ENCODE measurements around the gene VAV1. TPM values are rescaled to one million over a fixed set of nuclear protein-coding genes. Genes with fewer than 3 reads are reported as not detected.
A peak's percentile ranks its signal among the peaks of the same experiment; 100 is the strongest.

Gene VAV1
- total and polyA plus RNA-seq, 2 of the 13 experiments (the other 11 are each of a cell fraction or from before 2014, with no cell fraction given): not detected

- TF ChIP-seq ZNF800 (CRISPR knock-in tag; IDR thresholded peaks at IDR 0.05) (no peak), ZEB1 (IDR thresholded peaks at IDR 0.05; ENCODE audit: insufficient replicate concordance, low read depth) (no peak), ZNF138 (CRISPR knock-in tag; IDR thresholded peaks at IDR 0.05; ENCODE audit: low read depth) (no peak), ZBTB7A (CRISPR knock-in tag; IDR thresholded peaks at IDR 0.05) (no peak), MTF2 (CRISPR knock-in tag; IDR thresholded peaks at IDR 0.05; ENCODE audit: borderline replicate concordance) (no peak), ZNF670 (CRISPR knock-in tag; IDR thresholded peaks at IDR 0.05; ENCODE audit: borderline replicate concordance) (no peak), FOXM1 (CRISPR knock-in tag; IDR thresholded peaks at IDR 0.05) (no peak), MXD1 (CRISPR knock-in tag; IDR thresholded peaks at IDR 0.05) (no peak), BRCA1 (CRISPR knock-in tag; IDR thresholded peaks at IDR 0.05) (no peak), YEATS2 (CRISPR knock-in tag; IDR thresholded peaks at IDR 0.05; ENCODE audit: borderline replicate concordance) (no peak), TFDP1 (CRISPR knock-in tag; IDR thresholded peaks at IDR 0.05; ENCODE audit: borderline replicate concordance) (no peak), CERS6 (CRISPR knock-in tag; IDR thresholded peaks at IDR 0.05) (no peak), ZFAT (CRISPR knock-in tag; conservative IDR thresholded peaks at IDR 0.05) (no peak), STAT5B (CRISPR knock-in tag; IDR thresholded peaks at IDR 0.05) (no peak), MAX (IDR thresholded peaks at IDR 0.05) (0 out of 2 replicates have a peak, but pooled peaks have one; percentile 10), FOXK2 (IDR thresholded peaks at IDR 0.05) (no peak), ZNF567 (CRISPR knock-in tag; IDR thresholded peaks at IDR 0.05; ENCODE audit: borderline replicate concordance) (no peak), KLF16 (CRISPR knock-in tag; IDR thresholded peaks at IDR 0.05) (0 out of 4 replicates have a peak, but pooled peaks of 1 of the 2 experiments have one; percentile 36), ZNF44 (CRISPR knock-in tag; IDR thresholded peaks at IDR 0.05) (no peak), ZNF790 (CRISPR knock-in tag; IDR thresholded peaks at IDR 0.05; ENCODE audit: borderline replicate concordance) (no peak), ZNF616 (CRISPR knock-in tag; IDR thresholded peaks at IDR 0.05; ENCODE audit: low read depth) (no peak), HNRNPL (IDR thresholded peaks at IDR 0.05; ENCODE audit: low read depth, low read length) (no peak)
- TF ChIP-seq, protein P1, sequence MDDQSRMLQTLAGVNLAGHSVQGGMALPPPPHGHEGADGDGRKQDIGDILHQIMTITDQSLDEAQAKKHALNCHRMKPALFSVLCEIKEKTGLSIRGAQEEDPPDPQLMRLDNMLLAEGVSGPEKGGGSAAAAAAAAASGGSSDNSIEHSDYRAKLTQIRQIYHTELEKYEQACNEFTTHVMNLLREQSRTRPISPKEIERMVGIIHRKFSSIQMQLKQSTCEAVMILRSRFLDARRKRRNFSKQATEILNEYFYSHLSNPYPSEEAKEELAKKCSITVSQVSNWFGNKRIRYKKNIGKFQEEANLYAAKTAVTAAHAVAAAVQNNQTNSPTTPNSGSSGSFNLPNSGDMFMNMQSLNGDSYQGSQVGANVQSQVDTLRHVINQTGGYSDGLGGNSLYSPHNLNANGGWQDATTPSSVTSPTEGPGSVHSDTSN (CRISPR knock-in tag; IDR thresholded peaks at IDR 0.05; ENCODE audit: borderline replicate concordance): no peak
Measured at GRCh38 chr19:6725513-6726231, 46.8 kb upstream of the VAV1 start (continued).
